HuH-7.5 (cell line): ENCODE measurements around the gene LIG1.
"Not testable (repeated sequence)": the region's sequence is repeated elsewhere in the genome, so short reads cannot be mapped to it uniquely, and the experiment has no call there.

Experiments
- DNase-seq: peaks from one replicate; pipeline ENCODE4 v3.0.0; 2011; ENCODE audit warnings: low spot score

Gene LIG1

GRCh38 chr19:48121066-48121465 lies 49.1 kb downstream of the LIG1 start:
- no peak for DNase-seq

GRCh38 chr19:48120505-48120904 lies 49.6 kb downstream of the LIG1 start:
- DNase-seq = no peak

- no peak for DNase-seq
These were observed 52.0 kb downstream of the LIG1 start for GRCh38 chr19:48118131-48118517.

GRCh38 chr19:48117515-48118130 lies 52.5 kb downstream of the LIG1 start:
- DNase-seq = no peak

GRCh38 chr19:48113190-48113917 lies 56.8 kb downstream of the LIG1 start:
- DNase-seq = no peak

GRCh38 chr19:48111280-48111679 lies 58.9 kb downstream of the LIG1 start:
- DNase-seq = no peak

GRCh38 chr19:48110350-48110966 lies 59.7 kb downstream of the LIG1 start, which contains the start of gene PLA2G4C:
Gene PLA2G4C, minus strand, starts transcription at chr19:48110817. Its CDS starts 4,288 bp downstream, at chr19:48106529.
- DNase-seq = peak; percentile 100

- no peak for DNase-seq
These were observed 61.0 kb downstream of the LIG1 start for GRCh38 chr19:48108997-48109782.

- DNase-seq = no peak
These were observed 66.2 kb downstream of the LIG1 start for GRCh38 chr19:48103922-48104321.

GRCh38 chr19:48102870-48103751 lies 67.0 kb downstream of the LIG1 start:
- DNase-seq = peak; percentile 75

GRCh38 chr19:48095612-48096175 lies 74.5 kb downstream of the LIG1 start:
- DNase-seq = no peak

GRCh38 chr19:48094855-48095203 lies 75.3 kb downstream of the LIG1 start:
- no peak for DNase-seq

GRCh38 chr19:48094129-48094854 lies 75.9 kb downstream of the LIG1 start:
- DNase-seq = no peak

GRCh38 chr19:48091111-48091718 lies 78.9 kb downstream of the LIG1 start:
- not testable (repeated sequence) for DNase-seq

GRCh38 chr19:48090281-48090802 lies 79.8 kb downstream of the LIG1 start:
- no peak for DNase-seq

GRCh38 chr19:48088991-48089390 lies 81.2 kb downstream of the LIG1 start:
- DNase-seq = not testable (repeated sequence)

- DNase-seq = no peak
These were observed 84.0 kb downstream of the LIG1 start for GRCh38 chr19:48085904-48086864.

- no peak for DNase-seq
These were observed 85.1 kb downstream of the LIG1 start for GRCh38 chr19:48085076-48085475.

GRCh38 chr19:48081106-48081505 lies 89.0 kb downstream of the LIG1 start:
- DNase-seq = no peak
